Activated naive CD8-positive, alpha-beta T cell (primary cell): ENCODE measurements around the gene FOXJ2.

Experiments used
- H3K27ac Mint-ChIP-seq: one replicate; pipeline ENCODE4 v1.8.0; 2021; ENCODE audit warnings: mixed read lengths
- H3K27me3 Mint-ChIP-seq: one replicate; pipeline ENCODE4 v1.8.0; 2021; ENCODE audit warnings: mixed read lengths
- H3K36me3 Mint-ChIP-seq: one replicate; pipeline ENCODE4 v1.8.0; 2021; ENCODE audit warnings: mixed read lengths
- H3K4me1 Mint-ChIP-seq: one replicate; pipeline ENCODE4 v1.8.0; 2021; ENCODE audit warnings: low read depth, mixed read lengths
- H3K4me3 Mint-ChIP-seq: one replicate; pipeline ENCODE4 v1.8.0; 2021; ENCODE audit warnings: mild to moderate bottlenecking, mixed read lengths
- H3K9me3 Mint-ChIP-seq: one replicate; pipeline ENCODE4 v1.8.0; 2021; ENCODE audit warnings: low read depth, mixed read lengths

Gene FOXJ2

DNA sequence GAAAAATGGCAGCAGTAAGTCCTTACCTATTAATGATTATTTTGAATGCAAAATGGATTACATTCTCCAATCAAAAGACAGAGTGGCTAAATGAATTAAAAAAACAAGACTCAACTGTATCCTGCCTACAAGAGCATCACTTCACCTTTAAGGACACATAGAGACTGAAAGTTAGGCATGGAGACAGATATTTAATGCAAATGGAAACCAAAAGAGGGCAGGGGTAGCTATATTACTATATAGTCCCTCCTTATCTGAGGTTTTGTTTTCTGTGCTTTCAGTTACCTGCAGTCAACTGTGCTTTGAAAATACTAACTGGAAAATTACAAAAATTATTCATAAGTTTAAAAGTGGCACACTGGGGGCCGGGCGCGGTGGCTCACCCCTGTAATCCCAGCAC is 66.7 kb downstream of the FOXJ2 start:
- Mint-ChIP-seq H3K36me3 (peaks cover 11% of the 10 kb centered on the region), H3K27ac (peak overlapping the region; percentile 11)

More for the DNA sequence above, 66.7 kb downstream of the FOXJ2 start:
- H3K9me3 Mint-ChIP-seq: no peaks in the 10 kb centered on the region
- no peak overlapping the region for H3K4me3 Mint-ChIP-seq
- peaks cover 11% of the 10 kb centered on the region for H3K4me1 Mint-ChIP-seq
- no peaks in the 10 kb centered on the region for H3K27me3 Mint-ChIP-seq
